Hepatocyte (in vitro differentiated cells): ENCODE results near the gene CARD9. TPM values are rescaled to one million over a fixed set of nuclear protein-coding genes. Genes with fewer than 3 reads are reported as not detected.
A peak's percentile ranks its signal among the peaks of the same experiment; 100 is the strongest.

Source experiments
- DNase-seq: peaks from one replicate; pipeline ENCODE4 v3.0.0-alpha.2; 2016; ENCODE audit warnings: low spot score
- H2AFZ ChIP-seq: fragments of 200-600 bp; sonication (generic); 2 replicates; pipeline ENCODE4 v1.6.0; 2016; ENCODE audit warnings: antibody characterized with exemption, mild to moderate bottlenecking
- H3K27ac ChIP-seq: fragments of 200-600 bp; sonication (generic); 2 replicates; pipeline ENCODE4 v1.5.1; 2016; ENCODE audit warnings: mild to moderate bottlenecking
- H3K27me3 ChIP-seq: fragments of 200-600 bp; sonication (generic); 2 replicates; pipeline ENCODE4 v1.6.1; 2016
- H3K36me3 ChIP-seq: fragments of 200-600 bp; sonication (generic); replicated peaks from 2 replicates; pipeline ENCODE4 v1.5.1; 2016; ENCODE audit warnings: low read depth; ENCODE audit not compliant: insufficient read depth
- H3K4me1 ChIP-seq: fragments of 200-600 bp; sonication (generic); 2 replicates; pipeline ENCODE4 v1.5.1; 2016; ENCODE audit warnings: mild to moderate bottlenecking, moderate library complexity; ENCODE audit not compliant: insufficient read depth
- H3K4me2 ChIP-seq: fragments of 200-600 bp; sonication (generic); 2 replicates; pipeline ENCODE4 v1.6.0; 2016
- H3K4me3 ChIP-seq: fragments of 200-600 bp; sonication (generic); 2 replicates; pipeline ENCODE4 v1.5.1; 2016; ENCODE audit warnings: mild to moderate bottlenecking
- H3K79me2 ChIP-seq: fragments of 200-600 bp; sonication (generic); 2 replicates; pipeline ENCODE4 v1.6.0; 2017; ENCODE audit warnings: mild to moderate bottlenecking
- H3K9me2 ChIP-seq: fragments of 200-600 bp; sonication (generic); replicated peaks from 2 replicates; pipeline ENCODE4 v1.6.0; 2017; ENCODE audit warnings: mild to moderate bottlenecking; ENCODE audit not compliant: insufficient read depth
- H3K9me3 ChIP-seq: fragments of 200-600 bp; sonication (generic); 2 replicates; pipeline ENCODE4 v1.5.1; 2016; ENCODE audit warnings: low read depth, mild to moderate bottlenecking
- H4K20me1 ChIP-seq: fragments of 200-600 bp; sonication (generic); 2 replicates; pipeline ENCODE4 v1.6.0; 2016; ENCODE audit warnings: mild to moderate bottlenecking; ENCODE audit not compliant: insufficient read depth, poor library complexity, severe bottlenecking
- EZH2 ChIP-seq: fragments of 200-600 bp; sonication (generic); IDR thresholded peaks from 2 replicates; pipeline ENCODE4 v1.6.1; 2016; ENCODE audit warnings: antibody characterized with exemption, mild to moderate bottlenecking, borderline replicate concordance
- EZH2phosphoT487 ChIP-seq: fragments of 200-600 bp; sonication (generic); IDR thresholded peaks from one replicate; pipeline ENCODE4 v1.6.1; 2018; ENCODE audit warnings: antibody characterized with exemption, mild to moderate bottlenecking, low read depth, moderate library complexity; ENCODE audit not compliant: unreplicated experiment, severe bottlenecking
- WGBS: methylation state at CpG from one replicate; pipeline ENCODE4 v1.1.6; 2016; ENCODE audit warnings: low lambda C conversion rate; ENCODE audit errors: missing lambda C conversion rate; 5-methylcytosine and 5-hydroxymethylcytosine counted together
- polyA plus RNA-seq: library from polyadenylated mRNA; unstranded; fragments of >200 nt; fragmentation: Nextera tagmentation; extraction: Ambion mirVana; gene quantifications from 2 replicates; pipeline ENCODE4 v1.2.1, GENCODE V29; 2016
- total RNA-seq: library from RNA; depleted of rRNA; stranded (reverse); fragments of >200 nt; gene quantifications from 2 replicates; pipeline ENCODE4 v1.2.3, GENCODE V29; 2014
- TF ChIP-seq, protein P1 (sequence below): fragments of 200-600 bp; sonication (generic); IDR thresholded peaks from 2 replicates; pipeline ENCODE4 v1.5.1; 2016; ENCODE audit warnings: antibody characterized with exemption, mild to moderate bottlenecking; ENCODE audit not compliant: poor library complexity

The CARD9 gene
- total and polyA plus RNA-seq, 2 experiments from 2014 or later = 0.80 to 1.5 TPM

DNA sequence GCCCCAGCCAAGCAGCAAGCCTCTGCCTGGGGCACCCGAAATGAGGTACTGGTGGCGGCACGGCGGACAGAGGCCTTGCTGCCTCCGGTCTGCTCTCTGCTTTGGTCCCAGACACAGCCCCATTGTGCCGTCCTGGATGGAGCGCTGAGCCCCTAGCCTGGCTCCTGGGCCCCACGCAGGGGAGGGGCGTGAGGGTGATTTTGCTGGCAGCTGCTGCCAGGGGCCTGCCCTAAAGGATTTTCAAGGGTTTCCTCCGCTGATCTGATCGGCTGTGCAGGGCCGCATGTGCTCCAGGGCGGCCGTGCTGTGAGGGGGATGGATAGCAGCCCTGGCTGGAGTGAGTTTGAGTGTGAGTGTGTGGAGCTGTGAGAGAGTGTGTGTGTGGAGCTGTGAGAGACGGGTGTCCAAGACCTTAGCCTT is 44.8 kb downstream of the CARD9 start:
- Histone ChIP-seq H3K36me3 (no peaks in the 10 kb centered on the region), H3K4me2 (peak overlapping the region; percentile 98), H3K4me1 (peaks cover 27% of the 10 kb centered on the region), H3K9me3 (no peaks in the 10 kb centered on the region), H2AFZ (no peak overlapping the region), H3K9me2 (no peaks in the 10 kb centered on the region), H3K79me2 (peaks cover 54% of the 10 kb centered on the region), H4K20me1 (peaks cover 37% of the 10 kb centered on the region), H3K4me3 (peak overlapping the region; percentile 77), H3K27ac (peak overlapping the region; percentile 94), H3K27me3 (no peaks in the 10 kb centered on the region)
- no peak for TF ChIP-seq EZH2
- TF ChIP-seq, protein P1, sequence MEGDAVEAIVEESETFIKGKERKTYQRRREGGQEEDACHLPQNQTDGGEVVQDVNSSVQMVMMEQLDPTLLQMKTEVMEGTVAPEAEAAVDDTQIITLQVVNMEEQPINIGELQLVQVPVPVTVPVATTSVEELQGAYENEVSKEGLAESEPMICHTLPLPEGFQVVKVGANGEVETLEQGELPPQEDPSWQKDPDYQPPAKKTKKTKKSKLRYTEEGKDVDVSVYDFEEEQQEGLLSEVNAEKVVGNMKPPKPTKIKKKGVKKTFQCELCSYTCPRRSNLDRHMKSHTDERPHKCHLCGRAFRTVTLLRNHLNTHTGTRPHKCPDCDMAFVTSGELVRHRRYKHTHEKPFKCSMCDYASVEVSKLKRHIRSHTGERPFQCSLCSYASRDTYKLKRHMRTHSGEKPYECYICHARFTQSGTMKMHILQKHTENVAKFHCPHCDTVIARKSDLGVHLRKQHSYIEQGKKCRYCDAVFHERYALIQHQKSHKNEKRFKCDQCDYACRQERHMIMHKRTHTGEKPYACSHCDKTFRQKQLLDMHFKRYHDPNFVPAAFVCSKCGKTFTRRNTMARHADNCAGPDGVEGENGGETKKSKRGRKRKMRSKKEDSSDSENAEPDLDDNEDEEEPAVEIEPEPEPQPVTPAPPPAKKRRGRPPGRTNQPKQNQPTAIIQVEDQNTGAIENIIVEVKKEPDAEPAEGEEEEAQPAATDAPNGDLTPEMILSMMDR = no peak
- TF ChIP-seq EZH2phosphoT487 = no peak
- WGBS = 29% methylated on average over 15 of the region's 15 CpGs
- DNase-seq = peak; percentile 73

DNA sequence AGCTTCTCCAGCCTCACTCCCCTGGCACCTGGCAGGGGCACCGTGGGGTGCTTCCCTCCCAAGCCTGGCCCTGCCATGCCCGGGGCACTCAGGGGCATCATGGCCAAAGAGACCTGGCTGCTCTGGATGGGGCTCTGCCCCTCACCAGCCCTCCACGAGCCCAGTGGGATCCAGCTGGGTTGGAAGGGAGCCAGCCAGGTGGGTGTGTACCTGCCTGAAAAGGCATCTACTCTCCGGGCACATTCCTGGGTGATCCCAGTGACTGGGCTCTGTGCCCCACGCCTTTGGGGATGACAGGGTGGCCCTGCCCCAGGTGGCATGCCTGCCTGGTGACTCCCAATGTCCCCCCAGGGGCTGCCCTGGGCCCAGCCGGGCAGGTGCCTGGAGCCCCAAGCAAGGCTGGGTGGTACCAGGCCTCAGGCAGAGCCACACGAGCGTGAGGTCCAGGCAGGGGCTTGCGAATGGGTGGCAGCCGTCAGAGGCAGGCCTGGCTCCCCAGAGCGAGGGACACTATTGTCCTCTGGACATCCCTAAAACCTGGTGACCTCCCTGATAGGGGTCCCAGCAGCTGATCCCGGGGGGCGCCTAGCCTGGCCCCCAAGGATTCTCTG is 45.4 kb downstream of the CARD9 start:
- peaks cover 52% of the 10 kb centered on the region for H3K79me2 ChIP-seq
- H3K4me1 ChIP-seq = peaks cover 27% of the 10 kb centered on the region
- WGBS = 31% methylated on average over 12 of the region's 13 CpGs
- H3K4me2 ChIP-seq = peak overlapping the region; percentile 98
- DNase-seq = peak; percentile 50
- TF ChIP-seq EZH2phosphoT487 (no peak), EZH2 (no peak)
- TF ChIP-seq, protein P1 = no peak
- H3K36me3 ChIP-seq = no peaks in the 10 kb centered on the region
- H2AFZ ChIP-seq = peak overlapping the region; percentile 26
- peak overlapping the region; percentile 94 for H3K27ac ChIP-seq
- peaks cover 35% of the 10 kb centered on the region for H4K20me1 ChIP-seq
- H3K27me3 ChIP-seq = no peaks in the 10 kb centered on the region
- peak overlapping the region; percentile 77 for H3K4me3 ChIP-seq
- H3K9me2 ChIP-seq = no peaks in the 10 kb centered on the region
- H3K9me3 ChIP-seq = no peaks in the 10 kb centered on the region

GRCh38 chr9:136327304-136327974 is 46.0 kb downstream of the CARD9 start, which contains the start of gene GPSM1:
Gene GPSM1 (plus strand): TSS chr9:136327539. CDS start chr9:136327696, 157 bp downstream.
- H3K4me3 ChIP-seq = peak within 1 kb of the TSS; percentile 77
- H3K4me1 ChIP-seq = peaks cover 27% of the 10 kb centered on the region
- peak; percentile 80 for DNase-seq
- TF ChIP-seq, protein P1 = no peak
- TF ChIP-seq EZH2 = no peak
- no peak for TF ChIP-seq EZH2phosphoT487
- 0% methylated on average over 1 of the region's 88 CpGs for WGBS
- peaks cover 34% of the 10 kb centered on the region for H4K20me1 ChIP-seq
- H3K36me3 ChIP-seq = no peaks in the 10 kb centered on the region
- H3K9me2 ChIP-seq = no peaks in the 10 kb centered on the region
- H3K27me3 ChIP-seq = no peaks in the 10 kb centered on the region
- peaks cover 48% of the 10 kb centered on the region for H3K79me2 ChIP-seq
- H3K4me2 ChIP-seq = peak within 1 kb of the TSS; percentile 98
- peak within 1 kb of the TSS; percentile 94 for H3K27ac ChIP-seq
- no peaks in the 10 kb centered on the region for H3K9me3 ChIP-seq
- H2AFZ ChIP-seq = peak within 1 kb of the TSS; percentile 26
